Mammary epithelial cell (primary cell): ENCODE measurements around the gene MYADML2.

ENCODE experiments used
- EZH2 ChIP-seq: IDR thresholded peaks from 2 replicates; pipeline ENCODE4 v1.6.1; 2012; ENCODE audit warnings: low read length, inconsistent platforms, borderline replicate concordance
- TF ChIP-seq, protein P1 (sequence below), 2 donors: IDR thresholded peaks in 1 of 2; conservative IDR thresholded peaks in 1 of 2; 2 replicates each; pipeline ENCODE4 v1.5.1; 2011 to 2012; ENCODE audit warnings: inconsistent platforms in 2 of 2, low read length in 2 of 2, mild to moderate bottlenecking in 2 of 2, control low read depth in 1 of 2, low read depth in 1 of 2; ENCODE audit not compliant: insufficient read depth in 1 of 2; ENCODE audit errors: extremely low read depth in 1 of 2

GRCh38 chr17:81905424-81905875, 41.6 kb downstream of the MYADML2 start:
- TF ChIP-seq, protein P1, sequence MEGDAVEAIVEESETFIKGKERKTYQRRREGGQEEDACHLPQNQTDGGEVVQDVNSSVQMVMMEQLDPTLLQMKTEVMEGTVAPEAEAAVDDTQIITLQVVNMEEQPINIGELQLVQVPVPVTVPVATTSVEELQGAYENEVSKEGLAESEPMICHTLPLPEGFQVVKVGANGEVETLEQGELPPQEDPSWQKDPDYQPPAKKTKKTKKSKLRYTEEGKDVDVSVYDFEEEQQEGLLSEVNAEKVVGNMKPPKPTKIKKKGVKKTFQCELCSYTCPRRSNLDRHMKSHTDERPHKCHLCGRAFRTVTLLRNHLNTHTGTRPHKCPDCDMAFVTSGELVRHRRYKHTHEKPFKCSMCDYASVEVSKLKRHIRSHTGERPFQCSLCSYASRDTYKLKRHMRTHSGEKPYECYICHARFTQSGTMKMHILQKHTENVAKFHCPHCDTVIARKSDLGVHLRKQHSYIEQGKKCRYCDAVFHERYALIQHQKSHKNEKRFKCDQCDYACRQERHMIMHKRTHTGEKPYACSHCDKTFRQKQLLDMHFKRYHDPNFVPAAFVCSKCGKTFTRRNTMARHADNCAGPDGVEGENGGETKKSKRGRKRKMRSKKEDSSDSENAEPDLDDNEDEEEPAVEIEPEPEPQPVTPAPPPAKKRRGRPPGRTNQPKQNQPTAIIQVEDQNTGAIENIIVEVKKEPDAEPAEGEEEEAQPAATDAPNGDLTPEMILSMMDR (conservative IDR thresholded peaks at IDR 0.05 in 1 of 2, IDR thresholded peaks at IDR 0.05 in 1 of 2; ENCODE audit: extremely low read depth in 1 of 2, insufficient read depth in 1 of 2, low read depth in 1 of 2, low read length in 2 of 2): no peak
- no peak for TF ChIP-seq EZH2
